ENCODE measurements around the gene AFF3. TPM values are rescaled to one million over a fixed set of nuclear protein-coding genes. Genes with fewer than 3 reads are reported as not detected.
"Not testable (repeated sequence)": the region's sequence is repeated elsewhere in the genome, so short reads cannot be mapped to it uniquely, and the experiment has no call there.

Gene AFF3
- total RNA-seq, 1 experiment from 2014 or later: 0.42 TPM

- H3K27ac Mint-ChIP-seq (ENCODE audit: low read depth, unreplicated experiment); DNase-seq (ENCODE audit: unreplicated experiment); CTCF ChIA-PET; BruUV-seq (replicated peaks); H3K4me1 Mint-ChIP-seq (ENCODE audit: insufficient read depth, unreplicated experiment); POLR2A ChIA-PET; H3K4me3 Mint-ChIP-seq (ENCODE audit: unreplicated experiment); H3K27me3 Mint-ChIP-seq (ENCODE audit: insufficient read depth, unreplicated experiment); H3K9me3 Mint-ChIP-seq (ENCODE audit: unreplicated experiment); H3K36me3 Mint-ChIP-seq (ENCODE audit: insufficient read depth, unreplicated experiment); intact Hi-C loops (cut with micrococcal nuclease): not testable (repeated sequence)
Measured at GRCh38 chr2:100085744-100086143, 56.6 kb downstream of the AFF3 start.

DNA sequence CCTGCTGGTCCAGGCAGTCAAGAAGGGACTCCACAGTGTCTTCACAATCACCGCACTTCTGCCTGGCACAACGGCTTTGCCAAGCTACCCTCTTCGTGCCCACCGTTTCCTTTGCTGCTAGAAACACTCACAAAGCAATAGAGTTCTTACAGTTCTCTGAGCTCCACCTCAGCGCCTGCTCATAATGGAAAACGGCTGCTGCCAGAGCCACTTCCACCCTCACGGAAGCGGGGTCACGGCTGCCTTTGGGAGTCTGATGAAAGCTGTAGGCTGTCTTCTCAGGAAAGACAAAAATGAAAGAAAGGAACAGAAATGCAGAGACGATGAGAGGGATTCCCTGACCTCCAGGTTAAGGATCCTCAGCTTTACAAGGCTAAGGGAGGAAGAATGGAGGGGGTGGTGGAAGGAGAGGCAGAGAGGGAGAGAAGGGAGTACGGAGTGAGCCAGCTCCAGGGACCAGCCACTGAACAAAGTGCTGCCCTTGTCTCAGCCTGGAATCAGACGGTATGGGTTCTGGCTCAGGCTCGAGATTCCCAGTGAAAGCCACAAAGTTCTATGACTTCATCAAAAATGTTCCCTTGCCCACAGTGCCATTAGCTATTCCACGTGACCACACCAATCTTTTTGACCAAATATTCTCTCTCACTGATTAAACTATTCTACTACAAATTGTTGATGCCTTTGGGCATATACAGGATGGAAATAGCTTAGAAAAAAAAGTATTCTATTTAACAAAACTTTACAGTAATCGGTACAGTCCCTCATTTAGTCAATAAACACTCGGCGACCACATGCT lies 58.8 kb downstream of the AFF3 start:
- H3K4me3 Mint-ChIP-seq (ENCODE audit: unreplicated experiment); POLR2A ChIA-PET; H3K4me1 Mint-ChIP-seq (ENCODE audit: insufficient read depth, unreplicated experiment); H3K27me3 Mint-ChIP-seq (ENCODE audit: insufficient read depth, unreplicated experiment); H3K27ac Mint-ChIP-seq (ENCODE audit: low read depth, unreplicated experiment); H3K36me3 Mint-ChIP-seq (ENCODE audit: insufficient read depth, unreplicated experiment); BruUV-seq (replicated peaks); H3K9me3 Mint-ChIP-seq (ENCODE audit: unreplicated experiment); intact Hi-C loops (cut with micrococcal nuclease); CTCF ChIA-PET; DNase-seq (ENCODE audit: unreplicated experiment): not testable (repeated sequence)

DNA sequence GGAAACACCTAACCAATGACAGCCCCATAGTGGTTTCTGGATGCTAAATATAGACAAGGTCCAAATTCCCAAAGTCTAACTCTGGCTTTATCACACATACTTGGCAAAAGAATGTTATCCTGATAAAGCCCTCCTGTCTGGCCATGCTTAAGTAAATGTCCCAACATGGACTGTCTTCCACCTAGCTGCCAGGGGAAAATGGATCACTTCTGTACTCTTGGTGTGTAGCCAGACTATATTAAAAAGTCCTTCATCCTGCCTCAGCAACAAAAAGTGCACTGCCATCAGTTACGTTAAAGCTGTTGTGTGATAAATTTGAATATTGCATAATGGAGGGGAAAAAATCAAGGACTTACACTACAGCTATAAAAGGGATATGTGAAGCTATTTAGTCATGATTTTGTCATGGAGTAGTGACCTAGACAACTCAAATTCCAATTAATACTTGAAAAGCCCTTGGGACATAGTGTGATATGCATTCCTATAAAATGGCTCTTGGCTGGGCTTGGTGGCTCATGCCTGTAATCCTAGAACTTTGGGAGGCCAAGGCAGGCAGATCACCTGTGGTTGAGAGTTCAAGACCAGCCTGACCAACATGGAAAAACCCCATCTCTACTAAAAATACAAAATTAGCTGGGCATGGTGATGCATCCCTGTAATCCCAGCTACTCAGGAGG lies 60.0 kb downstream of the AFF3 start:
- H3K36me3 Mint-ChIP-seq (ENCODE audit: insufficient read depth, unreplicated experiment); H3K4me3 Mint-ChIP-seq (ENCODE audit: unreplicated experiment); H3K4me1 Mint-ChIP-seq (ENCODE audit: insufficient read depth, unreplicated experiment); DNase-seq (ENCODE audit: unreplicated experiment); intact Hi-C loops (cut with micrococcal nuclease); H3K27ac Mint-ChIP-seq (ENCODE audit: low read depth, unreplicated experiment); BruUV-seq (replicated peaks); CTCF ChIA-PET; H3K27me3 Mint-ChIP-seq (ENCODE audit: insufficient read depth, unreplicated experiment); H3K9me3 Mint-ChIP-seq (ENCODE audit: unreplicated experiment); POLR2A ChIA-PET: not testable (repeated sequence)

GRCh38 chr2:100077935-100078334 lies 64.5 kb downstream of the AFF3 start:
- no peaks in the 10 kb centered on the region for H3K27me3 Mint-ChIP-seq (ENCODE audit: insufficient read depth, unreplicated experiment)
- BruUV-seq (replicated peaks): no TSS peak
- TF ChIP-seq, protein P1, sequence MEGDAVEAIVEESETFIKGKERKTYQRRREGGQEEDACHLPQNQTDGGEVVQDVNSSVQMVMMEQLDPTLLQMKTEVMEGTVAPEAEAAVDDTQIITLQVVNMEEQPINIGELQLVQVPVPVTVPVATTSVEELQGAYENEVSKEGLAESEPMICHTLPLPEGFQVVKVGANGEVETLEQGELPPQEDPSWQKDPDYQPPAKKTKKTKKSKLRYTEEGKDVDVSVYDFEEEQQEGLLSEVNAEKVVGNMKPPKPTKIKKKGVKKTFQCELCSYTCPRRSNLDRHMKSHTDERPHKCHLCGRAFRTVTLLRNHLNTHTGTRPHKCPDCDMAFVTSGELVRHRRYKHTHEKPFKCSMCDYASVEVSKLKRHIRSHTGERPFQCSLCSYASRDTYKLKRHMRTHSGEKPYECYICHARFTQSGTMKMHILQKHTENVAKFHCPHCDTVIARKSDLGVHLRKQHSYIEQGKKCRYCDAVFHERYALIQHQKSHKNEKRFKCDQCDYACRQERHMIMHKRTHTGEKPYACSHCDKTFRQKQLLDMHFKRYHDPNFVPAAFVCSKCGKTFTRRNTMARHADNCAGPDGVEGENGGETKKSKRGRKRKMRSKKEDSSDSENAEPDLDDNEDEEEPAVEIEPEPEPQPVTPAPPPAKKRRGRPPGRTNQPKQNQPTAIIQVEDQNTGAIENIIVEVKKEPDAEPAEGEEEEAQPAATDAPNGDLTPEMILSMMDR (IDR thresholded peaks at IDR 0.05; ENCODE audit: unreplicated experiment): no peak
- H3K4me3 Mint-ChIP-seq (ENCODE audit: unreplicated experiment): no peak overlapping the region
- no peaks in the 10 kb centered on the region for H3K9me3 Mint-ChIP-seq (ENCODE audit: unreplicated experiment)
- no peak for DNase-seq (ENCODE audit: unreplicated experiment)
- intact Hi-C loops (cut with micrococcal nuclease): no loop called here
- CTCF ChIA-PET: interaction anchor here (0.7 to 1.2 kb wide), 2 partner anchors 10 to 249 kb away, joined by 3 to 4 read pairs; no protein-coding TSS in a partner anchor
- H3K4me1 Mint-ChIP-seq (ENCODE audit: insufficient read depth, unreplicated experiment): no peaks in the 10 kb centered on the region
- POLR2A ChIA-PET: no interaction called here
- H3K36me3 Mint-ChIP-seq (ENCODE audit: insufficient read depth, unreplicated experiment): no peaks in the 10 kb centered on the region
- H3K27ac Mint-ChIP-seq (ENCODE audit: low read depth, unreplicated experiment): no peak overlapping the region

DNA sequence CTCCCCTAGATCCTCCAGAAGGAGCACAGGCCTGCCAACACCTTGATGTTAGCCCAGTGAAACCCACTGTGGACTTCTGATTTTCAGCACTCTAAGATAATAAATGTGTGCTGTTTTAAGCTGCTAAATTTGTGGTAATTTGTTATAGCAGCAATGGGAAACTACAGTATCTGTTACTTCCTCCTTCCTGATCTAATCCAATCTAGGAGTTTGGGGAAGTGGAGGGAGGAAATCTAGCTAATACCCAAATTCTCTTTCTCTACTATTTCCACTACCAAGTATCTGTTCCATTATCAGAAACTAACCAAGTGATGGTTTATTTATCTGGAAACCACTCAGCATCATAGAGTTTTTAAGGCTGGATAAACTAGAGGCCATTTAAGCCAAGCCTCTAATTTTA lies 64.9 kb downstream of the AFF3 start:
- Mint-ChIP-seq H3K4me3 (ENCODE audit: unreplicated experiment) (no peak overlapping the region), H3K4me1 (ENCODE audit: insufficient read depth, unreplicated experiment) (no peaks in the 10 kb centered on the region), H3K36me3 (ENCODE audit: insufficient read depth, unreplicated experiment) (no peaks in the 10 kb centered on the region), H3K9me3 (ENCODE audit: unreplicated experiment) (no peaks in the 10 kb centered on the region), H3K27ac (ENCODE audit: low read depth, unreplicated experiment) (no peak overlapping the region), H3K27me3 (ENCODE audit: insufficient read depth, unreplicated experiment) (no peaks in the 10 kb centered on the region)
- TF ChIP-seq, protein P1 (IDR thresholded peaks at IDR 0.05; ENCODE audit: unreplicated experiment): no peak
- no peak for DNase-seq (ENCODE audit: unreplicated experiment)
- POLR2A ChIA-PET: interaction anchor here (0.6 kb wide), 1 partner anchor 191 kb away, joined by 3 read pairs; no protein-coding TSS in a partner anchor
- intact Hi-C loops (cut with micrococcal nuclease): no loop called here
- no TSS peak for BruUV-seq (replicated peaks)
- CTCF ChIA-PET: no interaction called here
